ENCODE results near the gene WHAMM.

DNA sequence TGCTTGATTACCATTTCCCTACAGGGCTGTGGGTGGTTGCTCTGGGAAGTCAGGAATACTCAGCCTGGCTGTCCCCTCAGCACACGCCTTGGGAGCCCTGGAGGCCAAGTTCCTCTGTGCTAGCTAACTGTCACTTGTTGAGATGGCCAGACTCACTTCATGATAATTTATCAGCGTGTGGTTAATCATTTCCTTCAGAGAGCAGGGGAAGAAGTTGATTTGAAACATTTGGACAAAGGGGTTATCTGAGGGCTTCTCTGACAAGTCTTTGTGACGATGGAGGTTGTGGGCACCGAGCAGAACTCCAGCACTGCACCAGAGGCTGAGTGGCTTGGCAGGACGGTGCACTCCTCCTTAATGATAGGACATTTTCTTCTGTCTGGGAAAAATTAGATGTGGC lies 61.9 kb downstream of the WHAMM start:
- no peak for TF ChIP-seq POLR2A (IDR thresholded peaks at IDR 0.05; ENCODE audit: low read depth, low read length)
- TF ChIP-seq, protein P1, sequence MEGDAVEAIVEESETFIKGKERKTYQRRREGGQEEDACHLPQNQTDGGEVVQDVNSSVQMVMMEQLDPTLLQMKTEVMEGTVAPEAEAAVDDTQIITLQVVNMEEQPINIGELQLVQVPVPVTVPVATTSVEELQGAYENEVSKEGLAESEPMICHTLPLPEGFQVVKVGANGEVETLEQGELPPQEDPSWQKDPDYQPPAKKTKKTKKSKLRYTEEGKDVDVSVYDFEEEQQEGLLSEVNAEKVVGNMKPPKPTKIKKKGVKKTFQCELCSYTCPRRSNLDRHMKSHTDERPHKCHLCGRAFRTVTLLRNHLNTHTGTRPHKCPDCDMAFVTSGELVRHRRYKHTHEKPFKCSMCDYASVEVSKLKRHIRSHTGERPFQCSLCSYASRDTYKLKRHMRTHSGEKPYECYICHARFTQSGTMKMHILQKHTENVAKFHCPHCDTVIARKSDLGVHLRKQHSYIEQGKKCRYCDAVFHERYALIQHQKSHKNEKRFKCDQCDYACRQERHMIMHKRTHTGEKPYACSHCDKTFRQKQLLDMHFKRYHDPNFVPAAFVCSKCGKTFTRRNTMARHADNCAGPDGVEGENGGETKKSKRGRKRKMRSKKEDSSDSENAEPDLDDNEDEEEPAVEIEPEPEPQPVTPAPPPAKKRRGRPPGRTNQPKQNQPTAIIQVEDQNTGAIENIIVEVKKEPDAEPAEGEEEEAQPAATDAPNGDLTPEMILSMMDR (conservative IDR thresholded peaks at IDR 0.05; ENCODE audit: low read depth, low read length): no peak
- TF ChIP-seq SMC3 (IDR thresholded peaks at IDR 0.05; ENCODE audit: low read depth, low read length): no peak
- no peak for TF ChIP-seq MXI1 (IDR thresholded peaks at IDR 0.05; ENCODE audit: borderline replicate concordance, low read depth, low read length)
- no peak for TF ChIP-seq RAD21 (IDR thresholded peaks at IDR 0.05; ENCODE audit: low read length)
- TF ChIP-seq NFE2L2 (IDR thresholded peaks at IDR 0.05; ENCODE audit: low read depth, low read length): no peak
- no peak for TF ChIP-seq CHD1 (IDR thresholded peaks at IDR 0.05; ENCODE audit: low read depth, low read length)
- TF ChIP-seq RFX5 (IDR thresholded peaks at IDR 0.05; ENCODE audit: low read depth, low read length): no peak
- TF ChIP-seq, protein P2, sequence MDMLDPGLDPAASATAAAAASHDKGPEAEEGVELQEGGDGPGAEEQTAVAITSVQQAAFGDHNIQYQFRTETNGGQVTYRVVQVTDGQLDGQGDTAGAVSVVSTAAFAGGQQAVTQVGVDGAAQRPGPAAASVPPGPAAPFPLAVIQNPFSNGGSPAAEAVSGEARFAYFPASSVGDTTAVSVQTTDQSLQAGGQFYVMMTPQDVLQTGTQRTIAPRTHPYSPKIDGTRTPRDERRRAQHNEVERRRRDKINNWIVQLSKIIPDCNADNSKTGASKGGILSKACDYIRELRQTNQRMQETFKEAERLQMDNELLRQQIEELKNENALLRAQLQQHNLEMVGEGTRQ (IDR thresholded peaks at IDR 0.05; ENCODE audit: low read depth, low read length): no peak
